HCT116 (cell line): ENCODE measurements around the gene ABCC1. TPM values are rescaled to one million over a fixed set of nuclear protein-coding genes. Genes with fewer than 3 reads are reported as not detected.

Source experiments
- ATAC-seq: fragments of 200-7000 bp; cut with Tn5 transposase; 2 replicates; pipeline ENCODE4 v1.9.1; 2020; ENCODE audit warnings: mild to moderate bottlenecking, moderate library complexity
- BruUV-seq: library from RNA; stranded (reverse); fragments of 400-500 nt; replicated peaks from 2 replicates; lab custom pipeline; 2021; lab: Mats Ljungman, UMichigan
- CTCF ChIA-PET: fragments of 300-600 bp; sonication (Branson Sonifier 250); formaldehyde crosslinking; loops from one replicate; lab custom pipeline; 2021; ENCODE audit warnings: antibody characterized with exemption; lab: Charles Lee
- POLR2A ChIA-PET: fragments of 300-600, 350-600 bp; sonication (Branson Sonifier 250); formaldehyde crosslinking; loops from one replicate; lab custom pipeline; 2021; ENCODE audit warnings: antibody characterized with exemption; lab: Charles Lee
- RAD21 ChIA-PET, 2 experiments: fragments of 300-600 bp; sonication (Branson Sonifier 250); formaldehyde crosslinking; loops; one replicate each; lab custom pipeline; 2023; ENCODE audit warnings: low total read pairs in 2 of 2; ENCODE audit not compliant: uncharacterized antibody in 2 of 2, unreplicated experiment in 2 of 2, low non-redundant PET in 1 of 2; lab: Charles Lee
- DNase-seq: peaks from one replicate; pipeline ENCODE4 v3.0.0-alpha.2; 2010; ENCODE audit warnings: low read depth, low spot score
- H2AFZ ChIP-seq: fragments of 200-600 bp; shearing (Covaris generic), sonication (generic); 2 replicates; pipeline ENCODE4 v1.6.1; 2017; ENCODE audit warnings: low read depth, mixed run types, mixed read lengths, antibody characterized with exemption, low read length; ENCODE audit not compliant: poor library complexity, severe bottlenecking
- H3K27ac ChIP-seq: 2 replicates; pipeline ENCODE4 v1.5.1; 2012; ENCODE audit warnings: low read depth, low read length
- H3K27me3 ChIP-seq: fragments of 200-600 bp; sonication (generic); 2 replicates; pipeline ENCODE4 v1.6.1; 2016; ENCODE audit warnings: mixed run types, low read length, mixed read lengths; ENCODE audit not compliant: insufficient read depth
- H3K36me3 ChIP-seq, 2 experiments: fragments of 200-500 bp in 1 of 2; fragments of 200-600 bp in 1 of 2; sonication (Bioruptor generic) in 1 of 2; sonication (generic) in 1 of 2; 2 replicates each; pipeline versions ENCODE4 v1.5.1 to v1.6.1; 2014 to 2016; ENCODE audit warnings: low read length in 2 of 2, inconsistent platforms in 1 of 2, mixed read lengths in 1 of 2, mixed run types in 1 of 2; ENCODE audit not compliant: insufficient read depth in 2 of 2, control insufficient read depth in 1 of 2
- H3K4me1 ChIP-seq, 2 experiments: fragments of 200-600 bp in 1 of 2; sonication (generic) in 1 of 2; 2 replicates each; pipeline versions ENCODE4 v1.5.1 to v1.6.1; 2012 to 2017; ENCODE audit warnings: low read length in 2 of 2, inconsistent platforms in 1 of 2, mild to moderate bottlenecking in 1 of 2, mixed read lengths in 1 of 2, mixed run types in 1 of 2, moderate library complexity in 1 of 2; ENCODE audit not compliant: insufficient read depth in 2 of 2, control insufficient read depth in 1 of 2
- H3K4me2 ChIP-seq: fragments of 200-600 bp; sonication (generic); 2 replicates; pipeline ENCODE4 v1.6.1; 2017; ENCODE audit warnings: mixed run types, low read length, mixed read lengths
- H3K4me3 ChIP-seq, 2 experiments: fragments of 200-600 bp in 1 of 2; sonication (generic) in 1 of 2; replicated peaks in 1 of 2; 2 replicates each; pipeline ENCODE4 v1.5.1; 2011 to 2016; ENCODE audit warnings: low read length in 2 of 2, control low read depth in 1 of 2, low read depth in 1 of 2, mild to moderate bottlenecking in 1 of 2, mixed read lengths in 1 of 2, mixed run types in 1 of 2
- H3K79me2 ChIP-seq: fragments of 200-600 bp; sonication (generic); 2 replicates; pipeline ENCODE4 v1.6.1; 2017; ENCODE audit warnings: mild to moderate bottlenecking, mixed run types, low read length, moderate library complexity, mixed read lengths; ENCODE audit not compliant: insufficient read depth
- H3K9ac ChIP-seq: fragments of 200-600 bp; sonication (generic); 2 replicates; pipeline ENCODE4 v1.6.1; 2016; ENCODE audit warnings: low read length, mixed read lengths
- H3K9me2 ChIP-seq: fragments of 200-600 bp; sonication (generic), shearing (Covaris generic); 2 replicates; pipeline ENCODE4 v1.6.1; 2017; ENCODE audit warnings: mixed run types, mild to moderate bottlenecking, moderate library complexity; ENCODE audit not compliant: insufficient read depth
- H3K9me3 ChIP-seq, 2 experiments: fragments of 200-500 bp in 1 of 2; fragments of 200-600 bp in 1 of 2; sonication (Bioruptor generic) in 1 of 2; sonication (generic) in 1 of 2; 2 replicates each; pipeline ENCODE4 v1.6.1; 2014 to 2017; ENCODE audit warnings: low read length in 2 of 2, mixed read lengths in 2 of 2, inconsistent platforms in 1 of 2, low read depth in 1 of 2, mild to moderate bottlenecking in 1 of 2, mixed run types in 1 of 2, moderate library complexity in 1 of 2; ENCODE audit not compliant: control insufficient read depth in 1 of 2, insufficient read depth in 1 of 2
- H4K20me1 ChIP-seq: fragments of 200-600 bp; sonication (generic), shearing (Covaris generic); 2 replicates; pipeline ENCODE4 v1.6.1; 2017; ENCODE audit warnings: mixed run types, mild to moderate bottlenecking, moderate library complexity; ENCODE audit not compliant: insufficient read depth
- CBX3 ChIP-seq: IDR thresholded peaks from 2 replicates; pipeline ENCODE4 v1.6.1; 2012; ENCODE audit warnings: low read depth
- CTCF ChIP-seq, 3 experiments: fragments of 200-600 bp in 1 of 3; sonication (generic) in 1 of 3; IDR thresholded peaks in 2 of 3; conservative IDR thresholded peaks in 1 of 3; 2 replicates each; pipeline ENCODE4 v1.5.1; 2012 to 2017; ENCODE audit warnings: low read depth in 2 of 3, low read length in 2 of 3, antibody characterized with exemption in 1 of 3, borderline replicate concordance in 1 of 3, control low read depth in 1 of 3, mild to moderate bottlenecking in 1 of 3, mixed read lengths in 1 of 3, mixed run types in 1 of 3, moderate library complexity in 1 of 3; ENCODE audit not compliant: insufficient read depth in 1 of 3
- FOSL1 ChIP-seq: IDR thresholded peaks from 2 replicates; pipeline ENCODE4 v1.6.1; 2012; ENCODE audit warnings: low read depth
- RAD21 ChIP-seq: IDR thresholded peaks from 2 replicates; pipeline ENCODE4 v1.6.1; 2012; ENCODE audit warnings: low read depth, mild to moderate bottlenecking
- ZFX ChIP-seq: fragments of 450-650 bp; IDR thresholded peaks from 2 replicates; pipeline ENCODE4 v1.6.1; 2017
- intact Hi-C: fragments of 100-400 bp; cut with micrococcal nuclease; formaldehyde crosslinking; loops from 2 replicates; pipeline ENCODE4 v1.10.0; 2022
- total RNA-seq: library from RNA; stranded (reverse); gene quantifications from one replicate; pipeline ENCODE4 v1.2.1, GENCODE V29; 2021; ENCODE audit not compliant: unreplicated experiment

Gene ABCC1
- total RNA-seq, 1 experiment from 2014 or later: 61.9 TPM

- CTCF ChIA-PET: no interaction called here
- no peak for TF ChIP-seq ZFX
- TF ChIP-seq RAD21: 0 out of 2 replicates have a peak, but pooled peaks have one; percentile 3
- Histone ChIP-seq H3K4me3 (no peak overlapping the region), H4K20me1 (no peaks in the 10 kb centered on the region), H2AFZ (no peak overlapping the region), H3K4me2 (no peak overlapping the region), H3K9me2 (no peaks in the 10 kb centered on the region), H3K79me2 (peaks cover 7% of the 10 kb centered on the region; the same call in 1 of the 2 replicates), H3K27me3 (no peaks in the 10 kb centered on the region), H3K36me3 (peaks cover 4 to 10% of the 10 kb centered on the region in 2 experiments; a peak in 3 of 4 replicates), H3K9me3 (no peaks in the 10 kb centered on the region), H3K9ac (no peak overlapping the region), H3K4me1 (no peaks in the 10 kb centered on the region), H3K27ac (no peak overlapping the region)
- intact Hi-C loops: no loop called here
- BruUV-seq: no TSS peak
- ATAC-seq: no peak
- RAD21 ChIA-PET: no interaction called here
- no peak for DNase-seq
- POLR2A ChIA-PET: no interaction called here
Observed at GRCh38 chr16:16062023-16062937, 112.9 kb downstream of the ABCC1 start.

DNA sequence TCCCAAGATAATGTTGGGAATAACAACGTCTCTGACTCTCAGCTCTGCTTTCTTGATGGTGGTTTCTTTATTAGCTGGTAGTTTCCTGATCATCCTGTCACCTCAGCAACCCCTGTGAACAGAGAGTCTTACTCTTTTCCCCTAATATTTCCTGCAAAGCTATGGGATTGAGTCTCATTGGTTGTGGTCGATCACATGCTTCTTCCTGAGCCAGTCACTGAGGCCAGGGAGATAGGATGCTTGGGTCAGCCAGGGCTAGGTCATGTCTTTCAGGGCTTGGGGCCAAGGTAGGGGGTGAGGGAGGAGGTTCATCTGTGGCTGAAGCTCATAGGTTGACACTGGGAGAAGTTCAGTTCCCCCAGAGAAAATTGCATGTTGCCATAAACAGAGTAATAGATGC is 114.3 kb downstream of the ABCC1 start:
- ATAC-seq: 0 out of 2 replicates have a peak, but pooled peaks have one; percentile 47
- TF ChIP-seq CTCF (IDR thresholded peaks at IDR 0.05 in 2 of 3, conservative IDR thresholded peaks at IDR 0.05 in 1 of 3; ENCODE audit: borderline replicate concordance in 1 of 3, insufficient read depth in 1 of 3, low read depth in 2 of 3, low read length in 2 of 3) (no peak), CBX3 (no peak), FOSL1 (no peak)
- no peaks in the 10 kb centered on the region for H4K20me1 ChIP-seq

More for the DNA sequence above, 114.3 kb downstream of the ABCC1 start:
- ChIA-PET RAD21 (no interaction called here), CTCF (no interaction called here), POLR2A (no interaction called here)
- peaks cover 7% of the 10 kb centered on the region; the same call in 1 of the 2 replicates for H3K79me2 ChIP-seq
- H3K9me3 ChIP-seq: no peaks in the 10 kb centered on the region
- no peak overlapping the region for H2AFZ ChIP-seq
- peaks cover 4 to 10% of the 10 kb centered on the region in 2 experiments; a peak in 3 of 4 replicates for H3K36me3 ChIP-seq
- no peaks in the 10 kb centered on the region for H3K27me3 ChIP-seq
- DNase-seq: no peak
- no peak overlapping the region for H3K4me2 ChIP-seq
- BruUV-seq: no TSS peak
- H3K9ac ChIP-seq: no peak overlapping the region
- H3K4me1 ChIP-seq: peaks cover 0 to 3% of the 10 kb centered on the region in 2 experiments; a peak in 1 of 4 replicates
- no peak overlapping the region for H3K4me3 ChIP-seq
- H3K27ac ChIP-seq: no peak overlapping the region
- no peaks in the 10 kb centered on the region for H3K9me2 ChIP-seq
- intact Hi-C loops: no loop called here
